Ectodermal cell (in vitro differentiated cells): ENCODE results near the gene CYP20A1.
A peak's percentile ranks its signal among the peaks of the same experiment; 100 is the strongest.
"Not testable (repeated sequence)": the region's sequence is repeated elsewhere in the genome, so short reads cannot be mapped to it uniquely, and the experiment has no call there.

Experiments
- H3K27ac ChIP-seq: 2 replicates; pipeline ENCODE4 v1.7.0; 2013; ENCODE audit warnings: mild to moderate bottlenecking, low read depth, low read length; ENCODE audit not compliant: insufficient read depth, poor library complexity, severe bottlenecking
- H3K27me3 ChIP-seq: 2 replicates; pipeline ENCODE4 v1.7.0; 2013; ENCODE audit warnings: mild to moderate bottlenecking, low read length; ENCODE audit not compliant: insufficient read depth, control insufficient read depth, poor library complexity, severe bottlenecking
- H3K36me3 ChIP-seq: one replicate; pipeline ENCODE4 v1.7.0; 2013; ENCODE audit warnings: low read length; ENCODE audit not compliant: control insufficient read depth, insufficient read depth
- H3K4me1 ChIP-seq: one replicate; pipeline ENCODE4 v1.7.0; 2013; ENCODE audit warnings: low read length; ENCODE audit not compliant: control insufficient read depth, insufficient read depth
- H3K4me3 ChIP-seq: 2 replicates; pipeline ENCODE4 v1.7.0; 2013; ENCODE audit warnings: low read depth, low read length, control low read depth; ENCODE audit not compliant: insufficient read depth
- H3K9me3 ChIP-seq: 2 replicates; pipeline ENCODE4 v1.7.0; 2013; ENCODE audit warnings: mild to moderate bottlenecking, low read length, moderate library complexity; ENCODE audit not compliant: control insufficient read depth
- whole genome bisulfite sequencing, 2 experiments: methylation state at CpG; one replicate each; pipeline ENCODE4 v1.1.7; 2013; ENCODE audit warnings: missing lambda C conversion rate in 2 of 2; 5-methylcytosine and 5-hydroxymethylcytosine counted together

CYP20A1 gene

DNA sequence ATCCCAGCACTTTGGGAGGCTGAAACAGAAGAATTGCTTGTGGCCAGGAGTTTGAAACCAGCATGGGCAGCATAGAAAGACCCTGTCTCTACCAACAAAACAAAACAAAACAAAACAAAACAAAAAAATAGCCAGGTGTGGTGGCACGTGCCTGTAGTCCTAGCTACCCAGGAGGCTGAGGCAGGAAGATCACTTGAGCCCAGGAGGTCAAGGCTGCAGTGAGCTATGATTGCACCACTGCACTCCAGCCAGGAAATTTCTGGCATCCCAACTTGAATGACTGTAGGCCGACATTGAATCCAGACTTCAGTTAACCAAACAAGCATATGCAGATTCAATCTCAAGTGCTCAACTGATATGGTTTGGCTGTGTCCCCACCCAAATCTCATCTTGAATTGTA, 9.1 kb upstream of the CYP20A1 start:
- H3K4me3 ChIP-seq, H3K27me3 ChIP-seq, H3K4me1 ChIP-seq, H3K27ac ChIP-seq, H3K9me3 ChIP-seq, H3K36me3 ChIP-seq: not testable (repeated sequence)
- 92 to 96% methylated on average over 2 of the region's 2 CpGs for WGBS, 2 experiments

DNA sequence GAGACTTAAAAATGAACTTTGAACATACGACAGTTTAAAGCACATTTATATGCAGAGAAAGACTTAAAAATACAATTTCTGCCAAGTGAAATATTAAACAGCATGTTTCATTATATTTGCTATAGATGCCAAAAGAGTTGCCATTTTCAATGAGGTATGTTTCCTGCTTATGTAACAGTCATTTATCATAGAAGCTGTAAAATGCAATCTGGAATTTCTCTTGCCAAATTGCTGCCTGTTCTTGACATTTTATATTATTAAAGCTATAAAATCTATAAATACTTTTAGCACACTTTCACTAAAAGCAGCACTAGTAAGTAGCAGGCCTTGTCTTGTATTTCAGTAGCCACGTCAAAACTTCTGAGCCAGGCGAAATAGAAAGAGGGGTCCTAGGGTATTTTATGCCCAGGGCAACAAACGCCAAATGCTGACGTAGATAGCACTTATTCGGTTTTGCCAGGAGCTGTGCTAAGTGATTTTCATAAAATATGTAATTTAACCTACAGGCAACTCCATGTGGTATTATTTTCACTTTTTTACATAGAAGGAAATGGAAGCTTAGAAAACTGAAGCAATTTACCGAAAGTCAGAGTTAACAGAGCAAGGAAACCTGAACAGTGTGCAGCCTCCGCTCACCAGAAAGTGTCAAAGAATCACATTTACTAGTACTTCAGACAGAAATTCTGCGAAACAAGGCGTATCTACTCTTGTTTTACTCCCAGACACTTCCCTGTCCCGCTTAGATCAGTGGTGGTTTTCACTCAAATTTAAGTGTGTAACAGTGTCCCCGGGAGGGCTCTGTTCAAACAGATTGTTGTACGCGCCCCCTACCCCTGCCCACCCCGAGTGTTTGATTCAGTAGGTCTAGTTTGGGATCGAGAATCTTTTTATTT, 1.2 kb upstream of the CYP20A1 start:
- H3K36me3 ChIP-seq: no peaks in the 10 kb centered on the region

DNA sequence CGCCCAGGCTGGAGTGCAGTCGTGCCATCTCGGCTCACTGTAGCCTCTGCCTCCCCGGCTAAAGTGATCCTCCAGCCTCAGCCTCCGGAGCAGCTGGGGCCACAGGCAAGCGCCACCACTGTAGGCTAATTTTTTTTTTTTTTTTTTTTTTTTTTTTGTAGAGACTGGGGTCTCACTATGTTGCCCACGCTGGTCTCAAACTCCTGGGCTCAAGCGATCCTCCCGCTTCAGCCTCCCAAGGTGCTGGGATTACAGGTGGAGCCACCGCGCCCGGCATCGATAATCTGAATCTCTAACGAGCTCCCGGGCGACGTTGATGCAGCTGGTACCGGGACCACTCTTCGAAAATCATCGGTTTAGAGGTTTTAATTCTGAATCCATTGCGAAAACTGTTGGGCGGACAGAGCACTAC, 520 bp upstream of the CYP20A1 start:
- H3K4me1 ChIP-seq: peaks cover 3% of the 10 kb centered on the region
- 46% methylated on average over 22 of the region's 22 CpGs for WGBS, 2 experiments
- no peaks in the 10 kb centered on the region for H3K36me3 ChIP-seq
- H3K9me3 ChIP-seq: no peaks in the 10 kb centered on the region
- peak overlapping the region; percentile 72 for H3K27ac ChIP-seq
- peak overlapping the region; percentile 52 for H3K4me3 ChIP-seq
- no peaks in the 10 kb centered on the region for H3K27me3 ChIP-seq

More for the DNA sequence above, 1.2 kb upstream of the CYP20A1 start:
- H3K27ac ChIP-seq: no peak overlapping the region
- H3K4me3 ChIP-seq: no peak overlapping the region
- H3K9me3 ChIP-seq: no peaks in the 10 kb centered on the region
- no peaks in the 10 kb centered on the region for H3K27me3 ChIP-seq
- WGBS, 2 experiments: 93 to 95% methylated on average over 14 to 16 of the region's 16 CpGs
- H3K4me1 ChIP-seq: peaks cover 3% of the 10 kb centered on the region

DNA sequence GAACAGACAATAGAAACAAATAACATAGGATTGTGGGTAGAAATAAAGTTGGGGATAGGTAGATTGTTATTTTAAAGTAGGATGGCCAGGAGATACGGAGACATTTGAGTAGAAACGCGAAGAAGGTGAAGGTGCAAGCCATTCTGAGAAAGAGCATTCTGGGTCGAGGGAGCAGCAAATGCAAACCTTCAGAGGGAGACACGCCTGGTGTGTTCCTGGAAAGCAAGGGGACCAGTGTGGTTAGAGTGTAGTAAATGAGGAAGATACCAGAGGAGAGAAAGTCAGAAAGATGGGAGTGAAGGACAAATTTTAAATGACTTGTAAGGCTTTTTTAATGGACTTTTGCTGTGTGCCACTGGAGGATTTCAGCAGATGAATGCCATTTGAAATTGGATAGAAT, 1.7 kb downstream of the CYP20A1 start:
- WGBS, 2 experiments: 92 to 93% methylated on average over 5 of the region's 5 CpGs
- no peak overlapping the region for H3K27ac ChIP-seq
- H3K9me3 ChIP-seq: no peaks in the 10 kb centered on the region
- H3K4me3 ChIP-seq: no peak overlapping the region
- peaks cover 3% of the 10 kb centered on the region for H3K4me1 ChIP-seq
- no peaks in the 10 kb centered on the region for H3K27me3 ChIP-seq
- no peaks in the 10 kb centered on the region for H3K36me3 ChIP-seq

GRCh38 chr2:203242518-203242917, 3.7 kb downstream of the CYP20A1 start:
- H3K27ac ChIP-seq: no peak overlapping the region
- no peak overlapping the region for H3K4me3 ChIP-seq
- H3K4me1 ChIP-seq: peaks cover 3% of the 10 kb centered on the region
- H3K36me3 ChIP-seq: peaks cover 7% of the 10 kb centered on the region
- no peaks in the 10 kb centered on the region for H3K27me3 ChIP-seq
- 89 to 98% methylated on average over 6 of the region's 6 CpGs for WGBS, 2 experiments
- H3K9me3 ChIP-seq: no peaks in the 10 kb centered on the region

GRCh38 chr2:203246646-203247045, 7.8 kb downstream of the CYP20A1 start:
- no peaks in the 10 kb centered on the region for H3K27me3 ChIP-seq
- no peaks in the 10 kb centered on the region for H3K9me3 ChIP-seq
- WGBS, 2 experiments: 90 to 99% methylated on average over 3 of the region's 3 CpGs
- H3K4me1 ChIP-seq: no peaks in the 10 kb centered on the region
- H3K36me3 ChIP-seq: peaks cover 7% of the 10 kb centered on the region
- H3K27ac ChIP-seq: no peak overlapping the region
- no peak overlapping the region for H3K4me3 ChIP-seq

DNA sequence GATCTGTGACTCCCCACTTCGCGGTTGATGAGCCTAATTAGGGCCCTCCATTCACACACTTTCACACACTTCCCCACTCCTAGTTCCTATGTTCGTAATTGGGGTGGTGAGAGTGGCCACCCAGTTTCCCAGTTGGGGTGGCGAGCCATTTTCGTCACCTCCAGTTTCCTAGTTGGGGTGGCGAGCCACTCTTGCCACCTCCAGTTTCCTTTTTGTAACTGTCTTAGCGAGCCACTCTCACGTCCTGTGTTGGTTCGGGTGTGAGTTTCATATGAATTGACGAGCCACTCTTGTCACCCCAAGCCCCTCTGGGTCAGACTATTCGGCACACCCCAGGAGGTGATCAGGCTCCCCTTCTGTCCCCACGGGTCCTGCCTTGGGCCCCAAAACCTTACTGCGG, 14.0 kb downstream of the CYP20A1 start:
- Histone ChIP-seq H3K27ac (no peak overlapping the region), H3K27me3 (no peaks in the 10 kb centered on the region), H3K36me3 (peaks cover 11% of the 10 kb centered on the region), H3K4me1 (no peaks in the 10 kb centered on the region), H3K4me3 (no peak overlapping the region), H3K9me3 (no peaks in the 10 kb centered on the region)
- 96 to 97% methylated on average over 13 of the region's 13 CpGs for WGBS, 2 experiments

- peaks cover 11% of the 10 kb centered on the region for H3K36me3 ChIP-seq
- not testable (repeated sequence) for H3K27me3 ChIP-seq, H3K27ac ChIP-seq, H3K9me3 ChIP-seq, H3K4me3 ChIP-seq, H3K4me1 ChIP-seq
- WGBS, 2 experiments: 90 to 99% methylated on average over 8 to 10 of the region's 10 CpGs
Observed at GRCh38 chr2:203253422-203254095, 14.7 kb downstream of the CYP20A1 start.

DNA sequence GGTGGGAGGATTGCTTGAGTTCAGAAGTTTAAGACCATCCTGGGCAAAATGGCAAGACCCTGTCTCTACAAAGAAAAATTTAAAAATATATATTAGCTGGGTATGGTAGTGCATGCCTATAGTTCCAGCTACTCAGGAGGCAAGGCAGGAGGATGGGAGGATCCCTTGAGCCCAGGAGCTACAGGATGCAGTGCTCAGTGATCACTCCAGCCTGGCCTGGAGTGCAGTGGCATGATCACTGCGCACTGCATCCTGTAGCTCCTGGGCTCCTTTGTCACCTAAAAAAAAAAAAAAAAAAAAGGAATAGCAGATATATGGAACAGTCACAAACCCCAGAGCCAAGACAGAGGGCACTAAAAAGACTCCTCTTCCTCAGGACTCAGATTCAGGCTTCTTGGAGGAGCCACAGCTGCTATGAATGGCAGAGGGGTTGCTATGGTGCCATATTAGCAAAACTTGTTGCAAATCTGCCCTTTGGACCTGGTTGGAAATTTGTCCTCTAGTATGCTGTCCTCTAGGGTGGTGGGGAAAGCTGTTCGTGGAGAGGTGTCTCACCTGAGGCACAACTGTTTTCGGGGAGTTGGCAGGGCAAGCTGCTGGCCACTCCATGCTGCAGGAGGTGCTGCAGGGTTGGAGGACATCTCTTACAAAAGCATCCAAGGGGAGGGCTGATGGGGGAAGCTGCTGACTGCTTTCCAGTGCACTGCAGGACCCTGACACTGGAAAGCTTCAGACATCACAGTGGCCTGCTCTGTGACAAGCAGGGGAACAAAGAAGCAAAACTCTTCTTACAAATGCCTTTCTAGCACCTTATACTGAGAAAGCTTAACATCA, 22.7 kb downstream of the CYP20A1 start:
- no peaks in the 10 kb centered on the region for H3K9me3 ChIP-seq
- H3K36me3 ChIP-seq: peaks cover 7% of the 10 kb centered on the region
- WGBS, 2 experiments: 95 to 96% methylated on average over 3 of the region's 3 CpGs
- H3K27me3 ChIP-seq: no peaks in the 10 kb centered on the region
- H3K4me3 ChIP-seq: no peak overlapping the region
- H3K4me1 ChIP-seq: no peaks in the 10 kb centered on the region
- H3K27ac ChIP-seq: no peak overlapping the region

DNA sequence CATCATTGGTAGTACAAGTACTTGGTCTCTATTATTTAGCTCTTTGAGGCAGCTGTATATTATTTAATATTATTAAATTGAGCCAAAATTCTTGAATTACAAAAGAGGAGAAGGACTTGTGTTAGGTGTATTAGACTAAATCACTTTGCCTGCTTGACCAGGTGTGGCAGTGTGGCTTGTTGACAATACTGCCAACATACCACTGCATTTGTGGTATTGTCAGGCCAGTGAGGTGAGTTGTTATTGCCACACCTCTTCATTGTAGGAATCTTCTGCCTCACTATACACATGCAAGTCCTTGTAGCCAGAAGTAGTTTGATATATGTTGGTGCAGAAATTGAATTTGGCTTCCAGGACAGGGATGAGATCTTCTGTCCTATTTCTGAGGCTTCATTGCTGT, 40.5 kb downstream of the CYP20A1 start:
- Histone ChIP-seq H3K4me1 (no peaks in the 10 kb centered on the region), H3K27me3 (no peaks in the 10 kb centered on the region), H3K4me3 (no peak overlapping the region), H3K9me3 (no peaks in the 10 kb centered on the region), H3K27ac (no peak overlapping the region), H3K36me3 (peaks cover 23% of the 10 kb centered on the region)
